ENCODE data around the gene C17orf107.
A peak's percentile ranks its signal among the peaks of the same experiment; 100 is the strongest.
"Not testable (repeated sequence)": the region's sequence is repeated elsewhere in the genome, so short reads cannot be mapped to it uniquely, and the experiment has no call there.

The C17orf107 gene

DNA sequence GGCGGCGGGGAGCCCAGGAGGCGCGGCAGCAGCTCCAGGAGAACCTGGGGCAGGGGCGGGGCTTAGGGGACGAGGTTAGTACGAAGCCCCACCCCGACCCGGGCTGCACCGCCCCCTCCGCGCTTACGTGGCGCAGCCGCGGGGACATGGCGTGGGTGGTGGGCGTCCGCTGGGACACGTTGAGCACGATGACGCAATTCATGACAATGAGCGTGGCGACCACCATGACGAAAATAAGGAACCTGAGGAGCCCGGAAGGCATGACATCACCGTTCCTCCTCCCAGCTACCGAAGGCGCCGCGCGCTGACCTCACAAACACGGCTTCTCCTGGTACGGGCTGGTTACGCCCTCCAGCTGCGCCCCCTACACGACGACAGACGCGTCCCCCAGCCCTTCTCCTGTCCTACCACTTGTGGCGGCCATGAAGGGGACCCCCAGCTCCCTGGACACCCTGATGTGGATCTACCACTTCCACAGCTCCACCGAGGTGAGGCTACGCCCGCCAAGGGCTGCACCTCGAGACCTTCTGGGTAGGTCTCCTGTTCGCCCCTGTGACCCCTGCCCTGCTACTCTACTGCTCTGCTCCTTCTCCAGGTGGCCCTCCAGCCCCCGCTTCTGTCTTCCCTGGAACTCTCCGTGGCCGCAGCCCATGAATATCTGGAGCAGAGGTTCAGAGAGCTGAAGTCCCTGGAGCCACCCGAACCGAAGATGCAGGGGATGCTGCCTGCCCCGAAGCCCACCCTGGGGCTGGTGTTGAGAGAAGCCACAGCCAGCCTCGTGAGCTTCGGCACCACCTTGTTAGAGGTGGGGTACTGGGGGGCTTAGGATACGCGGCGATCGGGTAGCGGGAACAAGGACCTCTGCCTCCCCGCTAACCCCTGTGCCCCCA, at the start of gene C17orf107:
TSS of gene C17orf107 (plus strand) at position 196 of the 890 bp plus-strand sequence. CDS start at position 423, 227 bp downstream.
- Mint-ChIP-seq H3K4me3 (peak within 1 kb of the TSS; percentile 91), H3K9me3 (no peaks in the 10 kb centered on the region), H3K27ac (peak within 1 kb of the TSS; percentile 94), H3K4me1 (peaks cover 44% of the 10 kb centered on the region), H3K36me3 (peaks cover 45% of the 10 kb centered on the region)
- peak; percentile 80 for ATAC-seq
- peak; percentile 95 to 97 for DNase-seq (ENCODE audit: low spot score in 2 of 2)

DNA sequence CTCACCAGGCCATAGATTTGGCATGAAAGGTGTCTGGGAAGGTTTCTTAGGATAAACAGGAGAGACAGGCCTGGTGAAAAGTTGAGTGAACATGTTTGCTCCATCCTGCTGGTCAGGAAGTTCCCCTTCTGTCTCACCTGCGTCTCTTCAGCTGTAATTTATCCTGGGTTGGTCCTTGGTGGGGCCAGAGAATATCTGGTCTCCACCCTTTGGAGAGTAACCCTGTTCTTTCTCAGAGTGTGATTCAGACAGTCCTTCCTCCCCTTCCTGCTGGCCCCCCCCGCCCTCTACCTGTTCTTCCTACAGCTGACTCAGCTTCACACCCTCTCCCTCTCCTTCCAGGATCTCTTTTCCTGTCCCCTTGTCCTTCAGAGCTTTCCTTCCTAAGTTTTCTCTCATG, 49.1 kb upstream of the C17orf107 start:
- Mint-ChIP-seq H3K27ac (no peak overlapping the region), H3K4me3 (no peak overlapping the region), H3K36me3 (peaks cover 30% of the 10 kb centered on the region), H3K4me1 (peaks cover 62% of the 10 kb centered on the region), H3K9me3 (peaks cover 5% of the 10 kb centered on the region)
- DNase-seq (ENCODE audit: low spot score in 2 of 2) (no peak), ATAC-seq (no peak)

DNA sequence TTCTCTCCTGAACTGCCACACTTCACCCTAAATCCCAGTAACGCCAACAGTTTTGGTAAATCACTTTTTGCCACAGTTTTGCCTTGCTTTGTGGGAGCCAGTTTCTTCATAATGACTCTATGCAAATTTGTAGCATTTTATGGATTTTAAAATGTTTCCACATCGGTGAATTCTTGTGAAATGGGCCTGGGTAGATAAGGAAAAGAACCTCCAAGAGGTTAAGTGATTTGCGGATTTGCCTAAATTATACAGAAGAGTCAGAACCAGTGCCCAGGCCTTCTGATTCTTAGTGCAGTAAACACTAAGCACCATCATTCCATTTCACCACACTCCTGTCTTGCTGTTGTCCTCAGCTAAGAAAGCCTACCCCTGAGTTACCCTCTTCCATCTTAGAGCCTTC, 48.3 kb upstream of the C17orf107 start:
- ATAC-seq: no peak
- Mint-ChIP-seq H3K36me3 (peaks cover 30% of the 10 kb centered on the region), H3K9me3 (peaks cover 5% of the 10 kb centered on the region), H3K4me3 (no peak overlapping the region), H3K27ac (no peak overlapping the region), H3K4me1 (peaks cover 60% of the 10 kb centered on the region)
- DNase-seq (ENCODE audit: low spot score in 2 of 2): no peak

DNA sequence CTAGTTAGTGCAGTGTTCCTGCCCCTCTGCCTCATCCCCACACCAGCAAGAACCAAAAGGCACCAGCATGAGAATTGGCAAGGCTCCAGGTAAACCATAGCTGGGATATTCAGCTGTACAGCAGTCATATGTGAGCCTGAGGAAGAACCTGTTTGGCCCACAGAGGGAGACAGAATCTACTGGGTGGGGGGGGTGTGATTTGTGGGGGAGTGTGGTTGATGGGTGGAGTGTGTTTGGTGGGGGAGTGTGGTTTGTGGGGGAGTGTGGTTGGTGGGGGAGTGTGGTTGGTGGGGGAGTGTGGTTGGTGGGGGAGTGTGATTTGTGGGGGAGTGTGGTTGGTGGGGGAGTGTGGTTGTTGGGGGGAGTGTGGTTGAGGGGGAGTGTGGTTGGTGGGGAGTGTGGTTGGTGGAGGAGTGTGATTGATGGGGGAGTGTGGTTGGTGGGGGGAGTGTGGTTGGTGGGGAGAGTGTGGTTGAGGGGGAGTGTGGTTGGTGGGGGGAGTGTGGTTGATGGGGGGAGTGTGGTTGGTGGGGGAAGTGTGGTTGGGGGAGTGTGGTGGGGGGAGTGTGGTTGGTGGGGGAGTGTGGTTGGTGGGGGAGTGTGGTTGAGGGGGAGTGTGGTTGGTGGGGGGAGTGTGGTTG, 46.6 kb upstream of the C17orf107 start:
- Mint-ChIP-seq H3K36me3 (peaks cover 39% of the 10 kb centered on the region), H3K4me3 (no peak overlapping the region), H3K4me1 (peaks cover 71% of the 10 kb centered on the region), H3K27ac (peak overlapping the region; percentile 85), H3K9me3 (peaks cover 5% of the 10 kb centered on the region)
- no peak for DNase-seq (ENCODE audit: low spot score in 2 of 2)
- ATAC-seq: peak; percentile 53

DNA sequence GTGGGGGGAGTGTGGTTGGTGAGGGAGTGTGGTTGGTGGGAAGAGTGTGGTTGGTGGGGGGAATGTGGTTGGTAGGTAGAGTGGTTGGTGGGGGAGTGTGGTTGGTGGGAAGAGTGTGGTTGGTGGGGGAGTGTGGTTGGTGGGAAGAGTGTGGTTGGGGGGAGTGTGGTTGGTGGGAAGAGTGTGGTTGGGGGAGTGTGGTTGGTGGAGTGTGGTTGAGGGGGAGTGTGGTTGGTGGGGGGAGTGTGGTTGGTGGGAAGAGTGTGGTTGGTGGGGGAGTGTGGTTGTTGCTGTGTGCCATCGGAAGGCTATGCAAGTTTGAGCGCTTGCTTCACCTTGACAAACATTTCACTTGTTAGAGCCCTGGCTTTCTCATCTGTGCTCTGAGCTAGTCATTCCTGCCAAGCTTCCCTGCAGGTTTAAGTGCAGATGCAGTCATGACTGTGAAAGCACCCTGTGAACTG, 46.1 kb upstream of the C17orf107 start:
- Mint-ChIP-seq H3K27ac (peak overlapping the region; percentile 75), H3K4me3 (no peak overlapping the region), H3K4me1 (peaks cover 71% of the 10 kb centered on the region), H3K9me3 (peaks cover 5% of the 10 kb centered on the region), H3K36me3 (peaks cover 39% of the 10 kb centered on the region)
- no peak for DNase-seq (ENCODE audit: low spot score in 2 of 2)
- peak; percentile 52 for ATAC-seq

DNA sequence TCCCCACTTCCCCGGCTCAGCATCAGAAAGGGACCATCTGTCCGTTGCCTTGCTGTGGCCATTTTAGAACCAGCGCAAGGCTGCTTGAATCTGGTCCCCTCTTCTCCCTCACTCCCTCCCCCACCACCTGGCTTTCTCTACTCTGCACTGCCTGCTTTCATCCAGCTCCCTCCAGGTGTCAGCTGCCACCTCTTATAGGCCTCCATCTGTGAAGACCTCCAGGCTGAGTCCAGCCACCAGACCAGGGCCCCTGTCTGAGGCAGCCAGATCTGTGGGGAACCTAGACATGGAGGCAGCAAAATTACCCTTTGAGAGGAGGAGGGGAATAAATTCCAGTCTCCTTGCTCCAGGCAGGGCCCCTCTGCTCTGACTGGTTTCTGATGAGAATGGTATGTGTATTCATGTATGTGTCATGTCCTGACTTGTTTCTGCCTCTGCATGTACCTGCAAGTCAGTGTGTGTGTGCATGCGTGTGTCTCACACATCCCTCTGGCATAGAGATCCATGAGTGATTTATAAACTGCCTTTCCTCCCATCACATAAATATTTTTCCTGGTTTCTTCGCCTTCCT, 45.1 kb upstream of the C17orf107 start:
- no peak overlapping the region for H3K4me3 Mint-ChIP-seq
- ATAC-seq (no peak), DNase-seq (ENCODE audit: low spot score in 2 of 2) (no peak)
- no peak overlapping the region for H3K27ac Mint-ChIP-seq
- peaks cover 39% of the 10 kb centered on the region for H3K36me3 Mint-ChIP-seq
- peaks cover 69% of the 10 kb centered on the region for H3K4me1 Mint-ChIP-seq
- H3K9me3 Mint-ChIP-seq: peaks cover 5% of the 10 kb centered on the region

DNA sequence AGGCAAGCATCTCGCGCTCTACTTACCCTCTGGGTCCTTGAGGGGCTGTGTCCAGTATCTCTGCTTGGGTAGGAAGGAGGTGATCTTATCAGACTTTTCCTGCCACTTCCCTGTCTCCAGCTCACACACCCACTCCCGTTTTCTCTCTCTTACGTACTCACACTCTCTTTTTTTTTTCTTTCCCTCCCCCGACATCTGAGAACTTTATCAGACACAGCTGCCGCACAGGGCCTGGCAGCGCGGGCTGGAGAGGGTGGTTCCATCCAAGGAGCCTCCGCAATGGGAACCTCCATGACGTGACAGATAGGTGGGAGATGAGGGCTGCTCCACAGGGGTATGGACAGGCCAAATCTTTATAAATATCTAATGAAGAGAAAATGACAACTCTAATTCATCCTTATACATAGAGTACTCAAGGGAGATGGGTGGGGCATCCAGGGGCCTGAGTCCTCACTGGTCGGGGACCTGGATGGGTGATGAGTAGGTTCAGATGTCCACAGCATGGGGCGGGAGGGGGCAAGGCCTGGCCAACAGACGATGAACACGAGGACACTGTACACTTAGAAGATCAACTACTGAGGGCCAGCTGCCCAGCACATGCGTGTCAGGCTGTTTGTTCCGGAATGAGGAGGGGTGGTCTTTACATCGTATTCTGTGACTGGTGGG, 42.9 kb upstream of the C17orf107 start:
- H3K4me1 Mint-ChIP-seq: peaks cover 53% of the 10 kb centered on the region
- DNase-seq (ENCODE audit: low spot score in 2 of 2) (no peak), ATAC-seq (no peak)
- H3K36me3 Mint-ChIP-seq: peaks cover 46% of the 10 kb centered on the region
- peaks cover 5% of the 10 kb centered on the region for H3K9me3 Mint-ChIP-seq
- no peak overlapping the region for H3K4me3 Mint-ChIP-seq
- H3K27ac Mint-ChIP-seq: no peak overlapping the region

DNA sequence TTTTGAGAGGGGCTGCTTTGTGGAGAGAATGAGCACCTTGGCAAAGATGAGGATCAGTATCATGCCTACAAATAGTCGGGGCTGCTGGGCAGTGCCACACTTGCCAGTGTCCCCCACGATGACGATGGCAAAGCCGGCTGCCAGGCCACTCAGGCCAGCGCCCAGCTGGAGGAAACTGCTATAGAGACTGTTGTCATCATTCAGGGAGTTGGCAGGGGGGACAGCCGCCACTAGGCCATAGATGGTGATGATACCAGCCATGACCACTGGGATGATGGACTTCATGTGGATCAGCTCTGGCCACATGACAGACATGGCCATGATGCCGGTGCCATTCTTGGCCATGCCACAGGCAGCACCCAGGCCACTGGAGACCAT, 42.4 kb upstream of the C17orf107 start:
- Mint-ChIP-seq H3K4me1 (peaks cover 48% of the 10 kb centered on the region), H3K27ac (no peak overlapping the region)
- ATAC-seq: no peak

DNA sequence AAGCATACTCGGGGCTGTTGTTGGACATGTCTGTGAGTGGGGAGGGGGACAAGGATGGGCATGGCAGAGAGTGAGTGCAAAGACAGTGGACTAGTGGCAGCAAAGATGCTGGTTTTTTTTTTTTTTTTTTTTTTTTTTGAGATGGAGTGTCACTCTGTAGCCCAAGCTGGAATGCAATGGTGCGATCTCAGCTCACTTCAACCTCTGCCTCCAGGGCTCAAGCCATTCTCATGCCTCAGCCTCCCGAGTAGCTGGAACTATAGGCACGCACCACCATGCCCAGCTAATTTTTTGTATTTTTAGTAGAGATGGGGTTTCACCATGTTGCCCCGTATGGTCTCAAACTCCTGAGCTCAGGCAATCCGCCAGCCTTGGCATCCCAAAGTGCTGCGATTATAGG, 42.0 kb upstream of the C17orf107 start:
- Mint-ChIP-seq H3K36me3 (peaks cover 39% of the 10 kb centered on the region), H3K4me1 (peaks cover 44% of the 10 kb centered on the region)
- H3K9me3 Mint-ChIP-seq; H3K4me3 Mint-ChIP-seq; H3K27ac Mint-ChIP-seq; DNase-seq (ENCODE audit: low spot score in 2 of 2); ATAC-seq: not testable (repeated sequence)

More for the DNA sequence above, 42.4 kb upstream of the C17orf107 start:
- Mint-ChIP-seq H3K9me3 (peaks cover 5% of the 10 kb centered on the region), H3K4me3 (no peak overlapping the region), H3K36me3 (peaks cover 43% of the 10 kb centered on the region)
- DNase-seq (ENCODE audit: low spot score in 2 of 2): no peak

DNA sequence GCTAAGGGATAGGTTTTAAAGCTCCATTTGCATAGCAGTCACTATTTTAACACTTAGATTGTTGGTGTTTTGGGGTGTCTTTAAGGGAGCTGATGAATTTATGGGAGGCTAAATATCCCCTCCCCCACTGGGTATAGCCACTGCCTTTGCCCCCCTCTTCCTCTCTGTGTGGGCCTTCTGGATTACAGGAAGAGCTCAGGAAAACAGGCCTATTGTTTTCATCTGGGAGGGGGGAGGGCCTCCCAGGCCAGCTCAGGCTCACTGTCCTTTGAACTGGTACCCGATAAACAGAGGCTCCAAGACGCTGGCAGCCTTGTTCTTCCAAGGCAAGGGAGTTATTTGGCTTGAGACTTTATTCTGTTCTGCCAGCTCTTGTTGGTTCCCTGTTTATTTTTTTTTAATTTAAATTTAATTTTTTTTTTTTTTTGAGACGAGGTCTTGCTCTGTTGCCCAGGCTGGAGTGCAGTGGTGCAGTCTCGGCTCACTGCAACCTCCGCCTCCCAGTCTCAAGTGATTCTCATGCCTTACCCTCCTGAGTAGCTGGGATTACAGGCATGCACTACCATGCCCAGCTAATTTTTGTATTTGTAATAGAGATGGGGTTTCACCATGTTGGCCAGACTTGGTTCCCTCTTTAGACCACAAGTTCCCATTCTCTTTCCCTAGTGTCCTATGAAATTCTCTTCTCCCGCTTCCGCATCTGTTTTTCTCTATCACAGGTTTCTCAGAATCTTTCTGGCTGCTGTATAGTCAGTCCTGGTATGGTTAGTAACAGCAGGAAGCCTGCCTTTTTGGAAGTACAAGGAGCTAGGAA, 41.1 kb upstream of the C17orf107 start:
- H3K4me1 Mint-ChIP-seq: peaks cover 40% of the 10 kb centered on the region
- no peaks in the 10 kb centered on the region for H3K9me3 Mint-ChIP-seq
- no peak overlapping the region for H3K4me3 Mint-ChIP-seq
- no peak for DNase-seq (ENCODE audit: low spot score in 2 of 2)
- no peak for ATAC-seq
- H3K36me3 Mint-ChIP-seq: peaks cover 30% of the 10 kb centered on the region
- H3K27ac Mint-ChIP-seq: no peak overlapping the region

DNA sequence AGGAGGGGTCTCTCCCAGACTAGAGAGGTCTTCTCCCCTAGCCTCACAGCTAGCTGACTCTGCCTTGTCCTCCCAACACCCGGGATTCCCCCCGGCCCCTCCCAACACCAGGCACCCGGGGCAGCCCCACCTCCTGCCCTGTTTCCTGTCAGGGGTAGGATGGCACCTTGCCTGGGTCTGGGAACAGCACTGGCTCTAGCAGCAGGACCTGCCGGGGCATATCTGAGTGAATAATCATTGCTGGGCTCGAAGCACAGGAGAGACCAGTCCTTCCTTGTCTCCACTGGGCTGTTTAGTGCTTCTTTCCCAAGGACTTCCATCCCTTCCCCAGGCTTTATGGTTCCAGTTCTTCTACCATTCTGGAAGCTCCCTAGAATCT, 40.5 kb upstream of the C17orf107 start:
- no peak overlapping the region for H3K27ac Mint-ChIP-seq
- H3K4me1 Mint-ChIP-seq: peaks cover 34% of the 10 kb centered on the region
- DNase-seq (ENCODE audit: low spot score in 2 of 2) (no peak), ATAC-seq (no peak)
- peaks cover 24% of the 10 kb centered on the region for H3K36me3 Mint-ChIP-seq
- H3K9me3 Mint-ChIP-seq: no peaks in the 10 kb centered on the region
- no peak overlapping the region for H3K4me3 Mint-ChIP-seq

DNA sequence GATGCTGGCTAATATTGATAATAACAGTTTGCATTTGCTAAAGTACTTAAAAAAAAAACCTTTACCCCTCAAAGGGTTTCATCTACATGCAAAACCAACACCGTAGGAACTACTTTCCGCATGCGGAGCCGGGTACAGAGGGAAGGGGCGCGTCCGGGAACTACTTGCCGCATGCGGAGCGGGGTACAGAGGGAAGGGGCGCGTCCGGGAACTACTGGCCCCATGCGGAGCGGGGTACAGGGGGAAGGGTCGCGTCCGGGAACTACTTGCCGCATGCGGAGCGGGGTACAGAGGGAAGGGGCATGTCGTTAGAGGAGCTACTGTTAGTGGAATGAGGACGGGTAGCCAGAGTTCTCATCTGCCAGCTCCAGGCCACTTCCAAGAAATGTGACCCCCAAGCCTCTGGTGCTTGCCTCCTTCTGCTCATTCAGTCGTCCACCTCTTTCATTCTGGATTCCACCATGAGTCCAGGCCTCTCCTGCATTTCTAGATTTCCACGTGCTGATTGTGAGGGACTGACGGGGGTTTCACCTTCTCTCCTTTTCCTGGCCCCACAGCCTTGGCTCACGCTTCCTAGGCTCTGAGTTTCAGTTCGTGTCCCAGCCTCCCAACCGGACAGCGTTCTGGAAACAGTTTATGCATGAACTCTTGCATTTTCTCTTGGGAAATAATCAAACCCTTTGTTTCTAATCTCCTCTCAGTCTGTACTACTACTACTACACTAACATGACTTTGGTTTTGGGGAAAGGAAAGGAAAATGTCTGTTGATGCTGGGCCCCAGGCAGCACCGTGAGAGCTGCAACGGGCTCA, 39.3 kb upstream of the C17orf107 start:
- H3K4me3 Mint-ChIP-seq: no peak overlapping the region
- no peak for ATAC-seq
- H3K36me3 Mint-ChIP-seq: peaks cover 22% of the 10 kb centered on the region
- no peak for DNase-seq (ENCODE audit: low spot score in 2 of 2)
- H3K9me3 Mint-ChIP-seq: no peaks in the 10 kb centered on the region
- peaks cover 24% of the 10 kb centered on the region for H3K4me1 Mint-ChIP-seq
- H3K27ac Mint-ChIP-seq: no peak overlapping the region

DNA sequence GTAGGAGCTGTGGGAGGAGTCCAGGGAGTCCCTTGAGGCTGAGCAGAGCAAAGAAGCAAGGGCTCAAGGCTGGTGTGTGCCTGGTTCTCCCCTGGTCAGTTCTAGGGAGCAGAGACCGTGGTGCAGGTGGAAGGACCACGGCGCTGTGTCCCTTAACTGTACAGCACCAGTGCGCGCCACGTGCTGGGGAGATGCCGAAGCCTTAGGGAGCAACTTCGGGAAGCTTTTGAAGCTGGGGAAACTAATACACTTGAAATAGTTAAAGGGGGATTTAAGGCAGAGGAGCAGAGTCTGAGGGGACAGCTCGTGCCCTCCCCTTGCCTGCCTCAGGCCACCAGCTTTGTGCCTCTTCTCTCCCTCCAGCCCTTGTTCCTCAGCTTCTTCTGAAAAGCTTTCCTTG, 38.7 kb upstream of the C17orf107 start:
- Mint-ChIP-seq H3K4me3 (no peak overlapping the region), H3K36me3 (peaks cover 24% of the 10 kb centered on the region), H3K4me1 (peaks cover 24% of the 10 kb centered on the region), H3K27ac (no peak overlapping the region), H3K9me3 (no peaks in the 10 kb centered on the region)
- ATAC-seq (no peak), DNase-seq (ENCODE audit: low spot score in 2 of 2) (no peak)

DNA sequence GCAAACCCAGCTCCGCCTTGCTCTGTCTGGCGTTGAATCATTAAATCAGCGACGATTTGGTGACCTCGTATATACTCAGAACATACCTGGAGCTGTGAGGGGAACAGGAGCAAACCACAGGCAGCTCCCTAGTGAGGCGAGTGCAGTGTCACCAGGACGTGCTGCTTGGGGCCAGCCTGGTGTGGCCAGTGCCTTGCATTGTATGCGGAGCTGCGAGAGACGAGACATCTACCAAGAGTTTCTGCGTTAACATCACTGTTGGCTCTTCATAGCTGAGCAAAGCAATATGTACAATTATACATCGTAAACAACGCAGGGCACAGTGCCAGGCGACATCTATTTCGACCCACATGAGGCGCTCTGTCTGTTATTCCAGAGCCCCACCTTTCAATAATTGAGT, 38.3 kb upstream of the C17orf107 start:
- Mint-ChIP-seq H3K36me3 (peaks cover 24% of the 10 kb centered on the region), H3K4me3 (no peak overlapping the region), H3K9me3 (no peaks in the 10 kb centered on the region), H3K4me1 (peaks cover 24% of the 10 kb centered on the region), H3K27ac (no peak overlapping the region)
- ATAC-seq (no peak), DNase-seq (ENCODE audit: low spot score in 2 of 2) (no peak)

Data from stimulated activated effector memory CD8-positive, alpha-beta T cell treated with anti-CD3 and anti-CD28 coated beads, Interleukin-12 subunit alpha, Interleukin-12 subunit beta, amount 100 ng/mL, for 72 hours (primary cell).